ENCODE results near the gene IQCF2.
"Not testable (repeated sequence)": the region's sequence is repeated elsewhere in the genome, so short reads cannot be mapped to it uniquely, and the experiment has no call there.

The IQCF2 gene

GRCh38 chr3:51886447-51886846 is 25.0 kb downstream of the IQCF2 start:
- no peak for DNase-seq

DNA sequence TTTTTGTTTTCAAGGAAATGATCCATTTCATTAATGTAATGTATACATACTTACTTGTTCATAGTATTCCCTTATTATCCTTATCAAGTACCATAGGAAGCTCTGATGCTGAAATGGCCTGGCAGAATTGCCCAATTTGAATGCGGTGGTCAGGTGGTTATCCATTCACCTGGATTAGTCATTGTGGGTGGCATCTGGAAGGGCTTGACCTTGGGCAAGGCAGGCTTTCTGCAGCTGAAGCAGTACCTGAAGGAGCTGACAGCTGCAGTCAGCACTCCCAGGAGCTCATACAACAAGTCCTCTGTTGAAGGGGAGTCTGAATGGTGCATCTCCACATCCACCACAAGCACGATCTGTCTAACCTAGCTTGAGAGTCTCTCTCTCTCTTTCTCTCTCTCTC is 26.2 kb downstream of the IQCF2 start:
- no peak for DNase-seq

DNA sequence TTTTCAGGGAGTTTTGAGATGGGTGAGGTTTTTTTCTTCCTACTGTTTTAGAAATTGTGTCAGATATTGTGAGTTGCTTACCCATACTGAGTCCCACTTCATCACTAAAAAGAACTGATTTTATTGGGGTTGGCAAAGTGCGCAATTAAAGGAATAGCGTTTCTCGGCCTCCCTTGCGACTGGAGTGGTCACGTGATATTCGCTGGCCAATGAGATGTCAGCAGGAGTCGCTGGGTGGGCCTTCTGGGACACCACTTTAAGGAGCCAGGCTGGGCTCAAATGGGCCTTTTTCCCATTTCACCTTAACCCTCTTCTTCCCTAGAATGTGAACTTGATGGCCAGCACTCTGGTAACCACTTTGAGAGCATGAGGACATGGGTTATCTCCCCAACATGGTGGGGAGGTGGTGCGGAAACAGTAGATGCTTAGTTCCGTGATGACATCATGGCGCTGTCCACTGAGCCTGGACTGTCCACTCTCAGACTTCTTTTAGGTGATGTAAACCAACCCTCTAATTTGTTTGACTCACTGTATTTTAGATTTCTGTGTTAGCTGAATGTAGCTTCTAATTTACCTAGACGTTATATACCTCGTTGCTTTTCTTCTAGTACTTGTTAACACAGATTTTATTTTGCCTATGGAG is 27.2 kb downstream of the IQCF2 start:
- DNase-seq, result no peak

- no peak for DNase-seq
Measured at GRCh38 chr3:51891242-51892039, 30.0 kb downstream of the IQCF2 start.

DNA sequence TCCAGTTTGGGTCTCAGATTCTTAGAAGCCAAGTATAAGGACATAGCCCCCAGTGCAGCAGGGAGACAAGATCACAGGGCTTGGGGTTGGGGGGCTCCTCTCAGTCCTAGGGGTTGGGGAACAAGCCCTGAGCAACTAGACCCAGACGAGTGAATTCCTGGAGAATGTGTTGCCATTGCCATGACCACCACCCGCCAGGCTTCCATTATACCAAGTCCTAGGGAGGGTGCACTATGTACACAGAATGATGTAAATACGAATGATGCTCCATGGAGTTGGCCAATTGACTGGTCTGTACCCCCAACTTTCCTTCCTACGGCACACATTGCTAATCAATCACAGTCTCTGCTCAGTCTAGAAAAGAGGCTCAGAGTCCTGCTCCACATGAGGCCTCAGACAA is 33.0 kb downstream of the IQCF2 start:
- DNase-seq, result no peak

- no peak for DNase-seq
Measured at GRCh38 chr3:51894939-51895338, 33.5 kb downstream of the IQCF2 start.

GRCh38 chr3:51896607-51897305 is 35.3 kb downstream of the IQCF2 start:
- DNase-seq, result peak; percentile 4

DNA sequence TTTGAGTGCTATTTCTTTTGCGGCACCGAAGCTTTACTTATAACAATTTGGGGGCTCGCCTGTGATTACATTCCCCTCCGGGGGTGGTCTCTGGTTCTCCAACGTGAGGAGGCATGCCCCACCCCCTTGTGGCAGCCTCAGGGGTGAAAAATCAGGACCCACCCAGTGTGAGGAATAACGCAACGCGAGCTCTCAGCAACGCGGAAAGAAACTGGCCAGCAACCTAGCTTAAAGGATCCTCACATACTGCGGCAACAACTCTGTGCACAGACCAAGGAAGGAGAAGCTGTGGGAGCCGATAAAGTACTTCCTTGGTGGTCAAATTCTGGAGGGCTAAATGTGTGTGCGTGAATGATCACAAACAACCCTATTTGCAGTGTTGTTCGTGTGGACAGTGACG is 36.0 kb downstream of the IQCF2 start:
- no peak for DNase-seq

GRCh38 chr3:51900043-51900442 is 38.6 kb downstream of the IQCF2 start:
- not testable (repeated sequence) for DNase-seq

GRCh38 chr3:51902361-51902760 is 40.9 kb downstream of the IQCF2 start:
- peak; percentile 3 for DNase-seq

- DNase-seq, result no peak
Measured at GRCh38 chr3:51904034-51904823, 42.8 kb downstream of the IQCF2 start.

DNA sequence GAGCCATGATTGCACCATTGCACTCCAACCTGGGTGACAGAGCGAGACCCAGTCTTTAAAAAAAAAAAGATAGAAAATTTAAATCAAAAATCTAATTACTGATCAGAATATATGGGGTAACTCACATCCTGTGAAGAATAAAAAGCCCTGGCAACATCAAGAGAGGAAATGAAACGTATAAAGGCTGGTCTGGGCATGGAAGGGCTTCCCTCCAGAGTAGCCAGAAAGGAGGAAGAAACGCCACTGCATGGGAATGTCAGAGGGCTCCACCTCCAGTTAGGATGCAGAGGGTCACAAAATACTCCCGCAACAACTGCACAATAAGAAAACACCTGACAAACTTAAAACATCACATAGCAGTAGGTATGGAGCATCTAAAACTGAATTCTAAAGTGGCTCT is 46.6 kb downstream of the IQCF2 start:
- no peak for DNase-seq

Measured in fibroblast of skin of right biceps (primary cell).